Tibial nerve (tissue), 4 donors: Measurements from ENCODE around the gene FGF5. TPM values are rescaled to one million over a fixed set of nuclear protein-coding genes. Genes with fewer than 3 reads are reported as not detected.
A peak's percentile ranks its signal among the peaks of the same experiment; 100 is the strongest.

Experiments used
- DNase-seq, 2 donors: peaks; one replicate each; pipeline ENCODE4 v3.0.0-alpha.2; 2019; ENCODE audit warnings: low spot score in 2 of 2
- H3K27ac ChIP-seq, 4 donors: fragments of 200-600 bp; sonication (generic) in 3 of 4; one replicate each; pipeline ENCODE4 v1.5.1; 2017 to 2019; ENCODE audit warnings: mild to moderate bottlenecking in 1 of 4
- H3K27me3 ChIP-seq, 2 donors: fragments of 200-600 bp; sonication (generic) in 1 of 2; one replicate each; pipeline versions ENCODE4 v1.5.1 to v1.6.0; 2017 to 2019
- H3K36me3 ChIP-seq, 3 donors: fragments of 200-600 bp; sonication (generic); one replicate each; pipeline ENCODE4 v1.5.1; 2018 to 2019
- H3K4me1 ChIP-seq, 4 donors: fragments of 200-600 bp; sonication (generic) in 3 of 4; one replicate each; pipeline ENCODE4 v1.5.1; 2017 to 2019
- H3K4me3 ChIP-seq, 4 donors: fragments of 200-600 bp; sonication (generic) in 3 of 4; one replicate each; pipeline ENCODE4 v1.5.1; 2017 to 2019; ENCODE audit warnings: mild to moderate bottlenecking in 1 of 4, moderate library complexity in 1 of 4
- H3K9me3 ChIP-seq, 4 donors: fragments of 200-600 bp; sonication (generic) in 3 of 4; one replicate each; pipeline ENCODE4 v1.5.1; 2017 to 2019
- EP300 ChIP-seq, 2 donors: sonication (generic); formaldehyde crosslinking; IDR thresholded peaks; one replicate each; pipeline ENCODE4 v1.6.1; 2017; ENCODE audit warnings: antibody characterized with exemption in 2 of 2, mild to moderate bottlenecking in 1 of 2
- POLR2A ChIP-seq, 2 donors: fragments of 450-650 bp; IDR thresholded peaks; one replicate each; pipeline ENCODE4 v1.6.1; 2017; ENCODE audit warnings: antibody characterized with exemption in 2 of 2, mild to moderate bottlenecking in 2 of 2, moderate library complexity in 2 of 2
- WGBS, 2 donors: methylation state at CpG; one replicate each; pipeline ENCODE4 v1.1.5; 2018; 5-methylcytosine and 5-hydroxymethylcytosine counted together
- total RNA-seq, 4 donors: library from RNA; depleted of rRNA; stranded (reverse); fragments of >200 nt; gene quantifications; one replicate each; pipeline ENCODE4 v1.1.0, GENCODE V29; 2016
- TF ChIP-seq, protein P1 (sequence below), 5 experiments: fragments of 200-600 bp in 3 of 5; fragments of 450-650 bp in 2 of 5; sonication (generic) in 3 of 5; IDR thresholded peaks; one replicate each; pipeline ENCODE4 v1.5.1; 2016 to 2019; ENCODE audit warnings: antibody characterized with exemption in 5 of 5, mild to moderate bottlenecking in 3 of 5, moderate library complexity in 2 of 5

The FGF5 gene
- total RNA-seq, 4 donors from 2014 or later, result 0.60 TPM; not detected in 3

DNA sequence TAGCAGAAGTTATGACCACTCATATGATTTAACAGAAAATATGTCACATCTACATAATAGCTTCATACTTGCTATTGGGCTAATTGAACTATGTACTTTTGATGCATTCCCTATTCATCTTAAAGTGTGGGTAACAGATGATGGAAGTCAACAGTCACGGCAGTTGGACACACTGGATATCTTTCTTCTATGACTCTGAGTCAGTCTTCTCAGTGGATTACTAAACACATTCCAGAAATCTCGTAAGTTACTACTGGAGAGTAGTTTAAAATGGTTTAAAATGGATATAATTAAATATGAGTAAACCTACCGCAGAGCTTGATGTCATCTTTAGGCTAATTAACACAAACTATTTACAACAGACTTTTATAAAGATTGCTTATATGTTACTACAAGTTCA is 39.0 kb downstream of the FGF5 start:
- no peak for DNase-seq
- TF ChIP-seq EP300 (IDR thresholded peaks at IDR 0.05) (no peak), POLR2A (IDR thresholded peaks at IDR 0.05) (no peak)
- TF ChIP-seq, protein P1, sequence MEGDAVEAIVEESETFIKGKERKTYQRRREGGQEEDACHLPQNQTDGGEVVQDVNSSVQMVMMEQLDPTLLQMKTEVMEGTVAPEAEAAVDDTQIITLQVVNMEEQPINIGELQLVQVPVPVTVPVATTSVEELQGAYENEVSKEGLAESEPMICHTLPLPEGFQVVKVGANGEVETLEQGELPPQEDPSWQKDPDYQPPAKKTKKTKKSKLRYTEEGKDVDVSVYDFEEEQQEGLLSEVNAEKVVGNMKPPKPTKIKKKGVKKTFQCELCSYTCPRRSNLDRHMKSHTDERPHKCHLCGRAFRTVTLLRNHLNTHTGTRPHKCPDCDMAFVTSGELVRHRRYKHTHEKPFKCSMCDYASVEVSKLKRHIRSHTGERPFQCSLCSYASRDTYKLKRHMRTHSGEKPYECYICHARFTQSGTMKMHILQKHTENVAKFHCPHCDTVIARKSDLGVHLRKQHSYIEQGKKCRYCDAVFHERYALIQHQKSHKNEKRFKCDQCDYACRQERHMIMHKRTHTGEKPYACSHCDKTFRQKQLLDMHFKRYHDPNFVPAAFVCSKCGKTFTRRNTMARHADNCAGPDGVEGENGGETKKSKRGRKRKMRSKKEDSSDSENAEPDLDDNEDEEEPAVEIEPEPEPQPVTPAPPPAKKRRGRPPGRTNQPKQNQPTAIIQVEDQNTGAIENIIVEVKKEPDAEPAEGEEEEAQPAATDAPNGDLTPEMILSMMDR (IDR thresholded peaks at IDR 0.05), result no peak
- Histone ChIP-seq H3K27me3 (no peaks in the 10 kb centered on the region), H3K27ac (no peak overlapping the region), H3K4me3 (no peak overlapping the region), H3K4me1 (no peaks in the 10 kb centered on the region), H3K9me3 (no peaks in the 10 kb centered on the region), H3K36me3 (no peaks in the 10 kb centered on the region)
- 67% methylated on average over 3 of the region's 3 CpGs for WGBS, 2 donors

DNA sequence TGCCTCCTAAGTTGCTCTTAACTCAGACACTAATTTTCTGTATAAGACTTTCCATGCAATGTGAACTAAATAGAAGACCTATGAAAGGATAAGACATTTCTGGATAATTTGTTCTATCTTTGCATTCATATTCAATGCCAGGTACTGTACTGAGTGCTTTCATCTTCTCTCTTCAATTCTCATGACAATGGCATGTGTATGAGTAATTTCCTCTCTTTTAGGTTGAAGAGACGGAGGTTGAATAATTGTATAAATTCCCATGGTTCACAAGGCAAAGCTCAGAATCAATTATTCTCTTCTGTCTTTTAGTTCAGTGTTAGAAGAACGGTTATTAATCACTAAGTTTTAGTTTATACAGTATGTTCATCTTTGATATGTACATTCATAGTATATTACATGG is 39.8 kb downstream of the FGF5 start:
- 75 to 82% methylated on average over 2 of the region's 2 CpGs for WGBS, 2 donors
- H3K27me3 ChIP-seq, result no peaks in the 10 kb centered on the region
- peak overlapping the region in 1 of 4 donors; percentile 16 for H3K27ac ChIP-seq
- H3K9me3 ChIP-seq, result no peaks in the 10 kb centered on the region
- no peak for DNase-seq
- no peaks in the 10 kb centered on the region for H3K4me1 ChIP-seq
- no peak for TF ChIP-seq POLR2A (IDR thresholded peaks at IDR 0.05)
- H3K4me3 ChIP-seq, result no peak overlapping the region
- H3K36me3 ChIP-seq, result no peaks in the 10 kb centered on the region

DNA sequence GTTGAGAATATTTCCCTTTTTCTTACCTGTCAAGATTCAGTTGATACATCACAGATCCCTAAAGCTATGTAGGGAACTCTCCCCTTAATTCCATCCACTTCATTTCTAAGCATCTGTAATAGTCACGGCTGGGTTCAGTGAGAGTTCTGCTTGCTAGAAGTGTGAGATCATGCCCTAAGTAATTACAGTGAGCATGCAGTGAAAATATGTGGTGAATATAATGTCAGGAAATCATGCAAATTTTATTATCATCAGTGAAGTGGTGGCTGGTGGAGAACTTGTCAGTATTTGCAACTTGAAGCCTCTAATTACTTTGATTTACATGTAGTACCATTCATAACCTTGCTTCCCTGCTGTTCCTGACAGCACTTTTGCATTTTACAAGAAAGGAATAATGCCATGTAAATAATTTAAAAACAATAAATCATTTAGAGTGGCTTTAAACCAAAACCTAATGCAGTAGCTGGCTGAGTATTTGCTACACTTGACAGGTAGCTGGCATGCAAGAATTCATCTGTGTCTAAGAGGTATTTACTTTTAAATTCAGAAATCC is 40.8 kb downstream of the FGF5 start:
- WGBS, 2 donors, result 38 to 41% methylated on average over 1 of the region's 1 CpG
- Histone ChIP-seq H3K4me1 (no peaks in the 10 kb centered on the region), H3K4me3 (no peak overlapping the region), H3K27me3 (no peaks in the 10 kb centered on the region), H3K36me3 (no peaks in the 10 kb centered on the region), H3K27ac (no peak overlapping the region), H3K9me3 (no peaks in the 10 kb centered on the region)
- DNase-seq, result no peak
- no peak for TF ChIP-seq POLR2A (IDR thresholded peaks at IDR 0.05)

- 53% methylated on average over 10 of the region's 10 CpGs for WGBS, 2 donors
- no peak overlapping the region for H3K4me3 ChIP-seq
- TF ChIP-seq, protein P1 (IDR thresholded peaks at IDR 0.05), result no peak
- TF ChIP-seq POLR2A (IDR thresholded peaks at IDR 0.05), result no peak
- TF ChIP-seq EP300 (IDR thresholded peaks at IDR 0.05), result no peak
Observed at GRCh38 chr4:80307774-80308465, 41.5 kb downstream of the FGF5 start.

DNA sequence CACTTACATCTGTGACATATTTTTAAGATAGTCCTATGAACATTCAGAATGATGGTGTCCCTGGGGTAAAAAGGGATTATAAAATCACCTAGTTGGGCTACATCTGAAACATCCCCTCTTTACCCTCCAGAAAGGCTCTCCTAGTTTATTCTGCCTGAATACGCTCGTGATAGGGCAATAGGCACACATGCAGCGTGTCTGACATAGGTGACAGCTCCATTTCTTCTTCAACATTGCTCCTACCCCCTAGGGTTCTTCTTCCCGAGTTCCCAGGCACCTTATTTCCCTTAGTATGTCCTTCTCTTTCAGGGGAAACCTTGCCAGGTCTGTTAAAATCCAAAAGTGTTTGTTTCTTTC is 42.0 kb downstream of the FGF5 start:
- Histone ChIP-seq H3K27me3 (no peaks in the 10 kb centered on the region), H3K4me3 (no peak overlapping the region), H3K9me3 (no peaks in the 10 kb centered on the region), H3K4me1 (no peaks in the 10 kb centered on the region), H3K27ac (no peak overlapping the region), H3K36me3 (no peaks in the 10 kb centered on the region)
- DNase-seq, result no peak
- no peak for TF ChIP-seq POLR2A (IDR thresholded peaks at IDR 0.05)
- TF ChIP-seq, protein P1 (IDR thresholded peaks at IDR 0.05), result no peak
- 61 to 67% methylated on average over 4 of the region's 4 CpGs for whole genome bisulfite sequencing, 2 donors

More at GRCh38 chr4:80307774-80308465, 41.5 kb downstream of the FGF5 start:
- Histone ChIP-seq H3K27me3 (no peaks in the 10 kb centered on the region), H3K4me1 (no peaks in the 10 kb centered on the region), H3K27ac (no peak overlapping the region), H3K9me3 (no peaks in the 10 kb centered on the region), H3K36me3 (no peaks in the 10 kb centered on the region)
- no peak for DNase-seq

- no peak overlapping the region for H3K27ac ChIP-seq
- H3K36me3 ChIP-seq, result no peaks in the 10 kb centered on the region
- H3K4me1 ChIP-seq, result no peaks in the 10 kb centered on the region
- no peaks in the 10 kb centered on the region for H3K27me3 ChIP-seq
- DNase-seq, result no peak
- no peak overlapping the region for H3K4me3 ChIP-seq
- H3K9me3 ChIP-seq, result no peaks in the 10 kb centered on the region
- WGBS, 2 donors, result 60 to 80% methylated on average over 5 of the region's 5 CpGs
- TF ChIP-seq POLR2A (IDR thresholded peaks at IDR 0.05), result no peak
- TF ChIP-seq EP300 (IDR thresholded peaks at IDR 0.05), result no peak
- TF ChIP-seq, protein P1 (IDR thresholded peaks at IDR 0.05), result no peak
Observed at GRCh38 chr4:80309294-80310004, 43.0 kb downstream of the FGF5 start.
